ENCODE results near the gene SPEF2.

DNA sequence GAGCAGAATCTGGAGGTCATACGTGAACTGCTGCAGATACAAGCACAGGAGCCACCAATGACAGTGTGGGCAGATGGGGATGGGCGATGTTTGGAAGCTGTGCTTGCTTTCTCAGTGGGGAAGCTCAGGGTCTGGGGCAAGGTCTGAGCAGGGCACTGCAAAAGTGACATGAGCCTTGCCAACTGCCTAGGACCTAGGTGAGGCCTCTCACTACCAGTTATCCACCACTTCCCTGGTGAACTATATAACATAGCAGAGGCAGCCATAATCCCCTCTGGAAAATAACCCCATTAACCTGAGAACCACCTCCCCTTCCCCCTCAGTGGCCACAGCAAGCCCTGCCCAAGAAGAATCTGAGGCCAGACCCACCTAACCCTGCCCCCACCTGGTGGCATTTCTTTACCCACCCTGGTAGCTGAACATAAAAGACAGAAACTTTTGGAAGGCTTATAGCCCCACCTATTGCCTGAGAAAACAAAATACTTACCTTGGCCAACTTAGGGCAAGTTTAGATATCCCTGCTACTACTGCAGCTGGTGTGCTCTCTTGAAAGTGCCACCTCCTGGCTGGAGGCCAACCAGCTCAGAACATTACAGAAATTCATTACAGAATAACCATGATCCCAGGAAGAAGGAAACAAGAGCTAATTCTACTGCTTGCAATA lies 18.8 kb upstream of the SPEF2 start:
- TF ChIP-seq CTCF (IDR thresholded peaks at IDR 0.05; ENCODE audit: poor library complexity, severe bottlenecking) (no peak), EZH2 (IDR thresholded peaks at IDR 0.05; ENCODE audit: borderline replicate concordance, insufficient read depth, low read length, poor library complexity, severe bottlenecking) (no peak), POLR2AphosphoS5 (IDR thresholded peaks at IDR 0.05) (no peak), REST (IDR thresholded peaks at IDR 0.05; ENCODE audit: borderline replicate concordance) (no peak), EP300 (conservative IDR thresholded peaks at IDR 0.05; ENCODE audit: poor library complexity, severe bottlenecking) (no peak), RAD21 (conservative IDR thresholded peaks at IDR 0.05) (peak; percentile 29), SMC3 (conservative IDR thresholded peaks at IDR 0.05; ENCODE audit: poor library complexity) (no peak)

All from neural cell (in vitro differentiated cells).